ENCODE measurements around the gene GLI3. TPM values are rescaled to one million over a fixed set of nuclear protein-coding genes. Genes with fewer than 3 reads are reported as not detected.

Gene GLI3
- total RNA-seq, 4 donors from 2014 or later = 23.1 to 41.3 (median 24.6) TPM

GRCh38 chr7:41972270-41972669 lies 264.7 kb downstream of the GLI3 start:
- H3K27me3 ChIP-seq = no peaks in the 10 kb centered on the region
- H3K4me1 ChIP-seq = peaks cover 3% of the 10 kb centered on the region
- H3K4me3 ChIP-seq = no peak overlapping the region
- no peak for DNase-seq (ENCODE audit: low spot score in 2 of 2)
- peaks cover 35% of the 10 kb centered on the region for H3K36me3 ChIP-seq
- H3K9me3 ChIP-seq = no peaks in the 10 kb centered on the region
- no peak overlapping the region for H3K27ac ChIP-seq
- WGBS = 90% methylated on average over 13 of the region's 13 CpGs
- no peak for TF ChIP-seq POLR2AphosphoS5 (IDR thresholded peaks at IDR 0.05)

GRCh38 chr7:41971640-41972187 lies 265.3 kb downstream of the GLI3 start:
- no peak for DNase-seq (ENCODE audit: low spot score in 2 of 2)
- no peak overlapping the region for H3K4me3 ChIP-seq
- TF ChIP-seq POLR2AphosphoS5 (IDR thresholded peaks at IDR 0.05) = no peak
- no peak for TF ChIP-seq POLR2A (IDR thresholded peaks at IDR 0.05)
- no peak for TF ChIP-seq EP300 (IDR thresholded peaks at IDR 0.05)
- no peak for TF ChIP-seq CTCF (IDR thresholded peaks at IDR 0.05)
- no peaks in the 10 kb centered on the region for H3K4me1 ChIP-seq
- 96% methylated on average over 9 of the region's 9 CpGs for WGBS
- H3K27ac ChIP-seq = no peak overlapping the region
- no peaks in the 10 kb centered on the region for H3K27me3 ChIP-seq
- no peaks in the 10 kb centered on the region for H3K9me3 ChIP-seq
- peaks cover 40% of the 10 kb centered on the region for H3K36me3 ChIP-seq

DNA sequence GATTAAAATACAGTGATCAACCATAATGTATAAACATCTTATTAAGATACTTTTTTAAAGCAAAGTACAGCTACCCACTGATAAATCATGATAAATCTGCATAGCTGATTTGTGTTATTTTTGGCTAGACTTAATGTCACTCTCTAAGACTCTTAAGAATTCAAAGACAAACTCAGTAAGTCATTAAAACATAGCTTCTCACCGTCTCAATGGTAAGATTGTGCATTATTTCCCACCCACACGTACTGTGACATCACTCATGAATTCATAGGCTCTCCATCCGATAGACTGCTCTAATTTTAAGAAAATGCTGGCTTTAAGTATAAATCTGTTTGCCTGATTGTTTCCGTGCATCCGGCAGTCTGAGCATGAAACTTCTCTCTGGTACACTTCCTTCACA lies 266.1 kb downstream of the GLI3 start:
- H3K4me1 ChIP-seq = no peaks in the 10 kb centered on the region
- no peak overlapping the region for H3K27ac ChIP-seq
- no peak for DNase-seq (ENCODE audit: low spot score in 2 of 2)
- no peaks in the 10 kb centered on the region for H3K27me3 ChIP-seq
- peaks cover 48% of the 10 kb centered on the region for H3K36me3 ChIP-seq
- 88% methylated on average over 5 of the region's 5 CpGs for WGBS
- TF ChIP-seq POLR2A (IDR thresholded peaks at IDR 0.05) (no peak), CTCF (IDR thresholded peaks at IDR 0.05) (no peak), EP300 (IDR thresholded peaks at IDR 0.05) (no peak), POLR2AphosphoS5 (IDR thresholded peaks at IDR 0.05) (no peak)
- no peaks in the 10 kb centered on the region for H3K9me3 ChIP-seq
- H3K4me3 ChIP-seq = no peak overlapping the region

DNA sequence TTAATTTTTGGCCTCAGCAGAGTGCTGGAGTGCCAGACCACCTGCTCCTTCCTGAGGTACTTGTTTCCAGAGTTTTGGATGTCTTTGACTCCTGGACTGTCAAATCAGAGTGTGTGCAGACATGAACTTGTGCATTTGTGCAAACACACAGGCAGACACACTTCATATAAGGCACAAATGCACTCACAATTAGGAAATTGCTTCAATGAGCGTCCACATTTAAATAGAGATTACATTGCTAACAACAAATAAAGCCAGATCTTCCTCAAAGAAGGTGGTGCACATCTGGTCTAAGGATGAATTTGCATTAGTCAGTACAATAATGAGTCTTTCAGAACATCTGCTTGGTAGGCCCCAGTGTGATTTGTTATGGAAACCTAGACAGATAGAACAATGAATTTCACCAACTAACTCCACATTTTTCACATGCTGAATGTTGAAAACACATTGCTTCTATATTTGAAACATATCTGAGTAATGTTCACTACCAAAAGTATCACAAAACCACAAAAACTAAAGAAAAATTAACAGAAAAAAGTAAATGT lies 267.4 kb downstream of the GLI3 start:
- Histone ChIP-seq H3K9me3 (no peaks in the 10 kb centered on the region), H3K36me3 (peaks cover 61% of the 10 kb centered on the region), H3K4me1 (no peaks in the 10 kb centered on the region), H3K27ac (no peak overlapping the region), H3K4me3 (no peak overlapping the region), H3K27me3 (no peaks in the 10 kb centered on the region)
- DNase-seq (ENCODE audit: low spot score in 2 of 2) = no peak
- TF ChIP-seq EP300 (IDR thresholded peaks at IDR 0.05) (no peak), CTCF (IDR thresholded peaks at IDR 0.05) (no peak), POLR2AphosphoS5 (IDR thresholded peaks at IDR 0.05) (no peak), POLR2A (IDR thresholded peaks at IDR 0.05) (no peak)
- 78% methylated on average over 1 of the region's 1 CpG for WGBS

DNA sequence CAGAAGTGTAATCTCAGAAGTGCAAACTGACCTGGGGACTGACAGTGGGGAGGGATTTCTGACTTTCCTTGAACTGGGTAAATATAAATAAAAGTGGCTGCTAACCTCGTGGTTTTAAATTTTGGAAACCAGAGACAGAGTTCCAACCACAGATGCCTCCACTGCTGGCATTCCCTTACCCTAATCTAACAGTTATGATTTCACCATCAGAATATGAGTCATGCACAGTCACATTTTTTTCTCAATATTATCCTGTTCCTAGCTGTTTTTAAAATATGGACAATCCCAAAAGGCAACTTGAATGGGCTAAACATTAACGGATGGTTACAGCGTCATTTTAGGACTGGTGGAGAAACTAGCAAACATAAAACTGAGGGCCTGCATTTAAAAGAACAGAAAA lies 269.9 kb downstream of the GLI3 start:
- 60% methylated on average over 3 of the region's 3 CpGs for WGBS
- Histone ChIP-seq H3K36me3 (peaks cover 61% of the 10 kb centered on the region), H3K4me3 (no peak overlapping the region), H3K27me3 (no peaks in the 10 kb centered on the region), H3K27ac (no peak overlapping the region), H3K4me1 (no peaks in the 10 kb centered on the region), H3K9me3 (no peaks in the 10 kb centered on the region)
- no peak for TF ChIP-seq POLR2A (IDR thresholded peaks at IDR 0.05)
- no peak for TF ChIP-seq EP300 (IDR thresholded peaks at IDR 0.05)
- TF ChIP-seq POLR2AphosphoS5 (IDR thresholded peaks at IDR 0.05) = no peak
- no peak for TF ChIP-seq CTCF (IDR thresholded peaks at IDR 0.05)
- no peak for DNase-seq (ENCODE audit: low spot score in 2 of 2)

Measured in suprapubic skin (tissue), 4 donors.